AG04450 (cell line): ENCODE data around the gene IPPK. TPM values are rescaled to one million over a fixed set of nuclear protein-coding genes. Genes with fewer than 3 reads are reported as not detected.

ENCODE experiments used
- CTCF ChIA-PET: fragments of 300-600, 350-600 bp; formaldehyde crosslinking; extraction: SDS; loops from one replicate; lab custom pipeline; 2022; ENCODE audit warnings: antibody characterized with exemption, inconsistent platforms; lab: Charles Lee
- POLR2A ChIA-PET: fragments of 350-600 bp; formaldehyde crosslinking; extraction: SDS; loops from one replicate; lab custom pipeline; 2021; ENCODE audit warnings: antibody characterized with exemption, inconsistent platforms; lab: Yijun Ruan, JAX
- DNase-seq: peaks from one replicate; pipeline ENCODE4 v3.0.0-alpha.2; 2011; ENCODE audit warnings: low read depth, low spot score
- H3K27ac ChIP-seq: one replicate; pipeline ENCODE4 v1.5.1; 2012; ENCODE audit warnings: low read depth, low read length, control low read depth
- H3K27me3 ChIP-seq: one replicate; pipeline ENCODE4 v1.6.0; 2012; ENCODE audit warnings: low read length; ENCODE audit not compliant: control insufficient read depth, insufficient read depth
- H3K4me3 ChIP-seq: 2 replicates; pipeline ENCODE4 v1.5.1; 2011; ENCODE audit warnings: mild to moderate bottlenecking, low read depth, low read length, control low read depth
- H3K9me3 ChIP-seq: 2 replicates; pipeline ENCODE4 v1.5.1; 2012; ENCODE audit warnings: low read length; ENCODE audit not compliant: control insufficient read depth, insufficient read depth
- polyA plus RNA-seq: library from polyadenylated mRNA; depleted of rRNA; stranded (reverse); fragments of >200 nt; gene quantifications from 2 replicates; pipeline ENCODE4 v1.2.3, GENCODE V29; 2011
- TF ChIP-seq, protein P1 (sequence below): IDR thresholded peaks from 2 replicates; pipeline ENCODE4 v1.5.1; 2011; ENCODE audit warnings: low read depth, low read length, control low read depth, inconsistent platforms

The IPPK gene
- polyA plus RNA-seq, 1 experiment, result 15.1 TPM

DNA sequence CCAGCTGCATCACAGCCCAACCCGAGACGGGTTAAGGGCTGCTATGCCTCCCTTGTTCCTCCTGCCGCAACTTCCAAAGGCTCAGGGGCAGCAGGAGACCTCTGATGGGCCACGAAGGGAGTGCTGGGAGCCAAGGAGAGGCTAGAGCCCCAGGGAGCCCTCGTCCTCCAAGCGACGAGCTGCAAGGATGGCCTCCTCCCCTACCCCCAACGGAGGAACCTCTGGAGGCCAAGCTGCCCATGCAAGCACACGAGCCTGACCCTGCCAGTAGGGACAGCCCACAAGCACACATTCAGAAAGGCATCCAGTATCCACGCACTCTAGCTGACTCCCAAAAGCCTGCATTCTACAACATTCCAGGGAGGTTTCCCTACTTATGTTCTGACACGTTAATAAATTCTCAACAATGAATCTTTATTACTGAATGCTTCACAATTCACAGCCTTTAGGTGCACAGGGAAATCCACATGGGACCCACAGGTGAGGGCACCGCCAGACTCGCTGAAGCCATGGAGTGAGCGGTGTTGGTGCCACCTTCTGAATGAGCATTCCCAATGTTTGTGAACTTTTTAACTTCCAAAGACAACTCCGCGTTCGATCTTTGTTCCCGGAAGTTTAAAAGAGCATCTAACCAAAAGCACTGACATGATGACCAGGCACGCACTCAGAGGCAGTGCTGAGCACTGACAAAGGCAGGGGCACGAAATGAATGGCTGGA, 28.7 kb downstream of the IPPK start:
- no peaks in the 10 kb centered on the region for H3K27me3 ChIP-seq
- CTCF ChIA-PET, result no interaction called here
- POLR2A ChIA-PET, result no interaction called here
- TF ChIP-seq, protein P1, sequence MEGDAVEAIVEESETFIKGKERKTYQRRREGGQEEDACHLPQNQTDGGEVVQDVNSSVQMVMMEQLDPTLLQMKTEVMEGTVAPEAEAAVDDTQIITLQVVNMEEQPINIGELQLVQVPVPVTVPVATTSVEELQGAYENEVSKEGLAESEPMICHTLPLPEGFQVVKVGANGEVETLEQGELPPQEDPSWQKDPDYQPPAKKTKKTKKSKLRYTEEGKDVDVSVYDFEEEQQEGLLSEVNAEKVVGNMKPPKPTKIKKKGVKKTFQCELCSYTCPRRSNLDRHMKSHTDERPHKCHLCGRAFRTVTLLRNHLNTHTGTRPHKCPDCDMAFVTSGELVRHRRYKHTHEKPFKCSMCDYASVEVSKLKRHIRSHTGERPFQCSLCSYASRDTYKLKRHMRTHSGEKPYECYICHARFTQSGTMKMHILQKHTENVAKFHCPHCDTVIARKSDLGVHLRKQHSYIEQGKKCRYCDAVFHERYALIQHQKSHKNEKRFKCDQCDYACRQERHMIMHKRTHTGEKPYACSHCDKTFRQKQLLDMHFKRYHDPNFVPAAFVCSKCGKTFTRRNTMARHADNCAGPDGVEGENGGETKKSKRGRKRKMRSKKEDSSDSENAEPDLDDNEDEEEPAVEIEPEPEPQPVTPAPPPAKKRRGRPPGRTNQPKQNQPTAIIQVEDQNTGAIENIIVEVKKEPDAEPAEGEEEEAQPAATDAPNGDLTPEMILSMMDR, result no peak
- H3K4me3 ChIP-seq, result no peak overlapping the region
- no peak for DNase-seq
- H3K27ac ChIP-seq, result no peak overlapping the region
- no peaks in the 10 kb centered on the region for H3K9me3 ChIP-seq

DNA sequence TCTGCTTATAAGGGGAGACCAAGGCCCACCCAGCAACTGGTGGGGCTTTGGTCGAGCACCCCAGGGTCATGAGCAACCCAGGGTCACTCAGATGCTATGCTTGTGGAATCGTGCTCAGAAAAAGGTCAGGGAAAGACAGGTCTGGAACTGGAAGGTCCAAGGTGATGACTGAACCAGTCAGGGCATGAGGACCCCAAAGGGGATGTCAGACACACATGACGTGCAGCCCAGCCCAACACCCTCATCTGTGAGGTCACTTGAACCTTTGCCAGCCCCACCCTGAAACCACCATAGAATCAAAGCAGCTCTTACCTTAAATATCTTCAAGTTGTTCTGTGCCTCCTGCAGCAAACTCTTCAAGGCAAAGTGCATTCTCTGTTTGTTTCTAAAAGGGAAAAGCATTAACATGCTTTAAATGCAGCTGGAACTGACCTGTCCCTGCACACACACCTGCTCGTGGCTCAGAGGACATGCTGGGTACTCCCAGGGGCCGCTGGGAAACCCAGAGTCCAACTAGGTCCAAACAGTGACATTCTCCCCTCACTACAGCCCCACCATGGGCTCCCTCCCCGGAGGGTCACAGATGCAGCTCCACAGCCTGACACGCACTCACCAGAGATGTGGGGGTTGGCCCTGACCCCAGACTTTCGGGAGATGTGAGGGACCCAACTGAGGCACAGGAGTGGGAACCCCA, 29.4 kb downstream of the IPPK start:
- no peaks in the 10 kb centered on the region for H3K9me3 ChIP-seq
- no peak overlapping the region for H3K4me3 ChIP-seq
- POLR2A ChIA-PET, result no interaction called here
- no peaks in the 10 kb centered on the region for H3K27me3 ChIP-seq
- H3K27ac ChIP-seq, result no peak overlapping the region
- no peak for DNase-seq
- TF ChIP-seq, protein P1, result no peak
- CTCF ChIA-PET, result no interaction called here

DNA sequence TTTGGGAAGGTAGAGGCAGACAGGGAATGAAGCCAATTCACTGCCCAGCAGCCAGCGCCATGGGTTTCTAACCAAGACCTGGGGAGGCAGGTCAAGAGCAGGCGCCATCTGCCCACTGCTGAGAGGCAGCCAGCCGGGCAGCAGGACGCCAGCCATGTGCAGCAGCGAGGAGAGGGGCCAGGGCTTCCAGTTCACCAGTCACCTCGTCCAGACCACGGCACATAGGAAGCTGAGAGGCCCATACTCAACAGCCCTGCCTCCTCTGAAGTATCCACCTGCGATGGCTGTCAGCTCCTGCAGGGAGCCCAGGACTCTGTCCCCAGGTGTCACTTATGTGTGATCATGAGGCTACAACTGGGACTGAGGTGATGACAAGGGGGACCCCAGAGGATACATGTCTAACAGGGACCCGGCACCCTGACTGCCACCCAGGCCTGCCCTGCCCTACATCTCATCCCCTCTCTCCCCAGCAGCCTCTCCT, 30.1 kb downstream of the IPPK start:
- no peak overlapping the region for H3K27ac ChIP-seq
- POLR2A ChIA-PET, result no interaction called here
- no peaks in the 10 kb centered on the region for H3K9me3 ChIP-seq
- TF ChIP-seq, protein P1, result no peak
- DNase-seq, result no peak
- no peaks in the 10 kb centered on the region for H3K27me3 ChIP-seq
- CTCF ChIA-PET, result no interaction called here
- H3K4me3 ChIP-seq, result no peak overlapping the region

DNA sequence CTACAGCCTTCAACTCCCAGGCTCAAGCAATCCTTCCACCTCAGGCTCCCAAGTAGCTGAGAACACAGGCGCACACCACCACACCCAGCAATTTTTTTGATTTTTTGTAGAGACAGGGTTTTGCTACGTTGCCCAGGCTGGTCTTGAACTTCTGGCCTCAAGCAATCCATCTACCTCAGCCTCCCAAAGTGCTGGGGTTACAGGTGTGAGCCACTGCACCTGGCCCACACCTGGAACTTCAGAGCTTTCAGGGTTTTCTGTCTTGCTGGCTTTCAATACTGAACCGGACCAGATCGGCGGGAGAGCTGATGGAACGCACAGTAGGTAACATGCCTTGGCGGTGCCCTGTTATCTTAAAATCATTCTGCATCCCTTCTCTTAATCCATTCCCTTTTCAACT, 30.8 kb downstream of the IPPK start:
- TF ChIP-seq, protein P1, result no peak
- no peak for DNase-seq
- ChIA-PET POLR2A (no interaction called here), CTCF (interaction anchor here (1.5 kb wide), 1 partner anchor 311 kb away, joined by 4 read pairs; no protein-coding TSS in a partner anchor)
- H3K9me3 ChIP-seq, result no peaks in the 10 kb centered on the region
- H3K4me3 ChIP-seq, result no peak overlapping the region
- no peak overlapping the region for H3K27ac ChIP-seq
- H3K27me3 ChIP-seq, result no peaks in the 10 kb centered on the region

DNA sequence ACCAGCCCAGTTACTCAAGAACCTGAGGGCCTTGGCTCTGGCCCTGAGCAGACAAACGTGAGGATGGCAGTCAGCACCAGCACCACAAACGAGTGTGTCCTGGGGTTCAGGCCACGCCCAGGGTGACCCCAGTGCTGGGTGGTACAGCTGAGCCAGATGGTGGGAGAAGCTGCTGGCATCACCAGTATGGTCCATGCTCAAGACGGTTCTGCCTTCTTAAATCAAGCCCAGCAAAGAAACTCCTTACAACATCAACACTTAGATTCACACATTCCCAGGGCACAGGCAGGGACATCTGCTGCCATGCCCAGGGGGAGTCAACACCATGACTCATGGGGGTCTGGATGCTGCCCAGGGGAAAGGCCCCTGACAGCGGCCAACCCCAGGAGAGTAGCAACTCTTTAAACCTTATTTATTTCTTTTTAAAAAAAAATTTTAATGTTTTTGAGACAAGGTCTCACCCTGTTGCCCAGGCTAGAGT, 31.3 kb downstream of the IPPK start:
- DNase-seq, result no peak
- CTCF ChIA-PET, result interaction anchor here (1.5 kb wide), 1 partner anchor 310 kb away, joined by 4 read pairs; no protein-coding TSS in a partner anchor

More for the DNA sequence above, 31.3 kb downstream of the IPPK start:
- TF ChIP-seq, protein P1, result no peak
- H3K9me3 ChIP-seq, result no peaks in the 10 kb centered on the region
- POLR2A ChIA-PET, result interaction anchor here (0.6 kb wide), 1 partner anchor 598 kb away, joined by 4 read pairs; no protein-coding TSS in a partner anchor
- no peak overlapping the region for H3K4me3 ChIP-seq
- H3K27ac ChIP-seq, result no peak overlapping the region
- no peaks in the 10 kb centered on the region for H3K27me3 ChIP-seq
